ENCODE measurements around the gene CXorf58. TPM values are rescaled to one million over a fixed set of nuclear protein-coding genes. Genes with fewer than 3 reads are reported as not detected.
A peak's percentile ranks its signal among the peaks of the same experiment; 100 is the strongest.
"Not testable (repeated sequence)": the region's sequence is repeated elsewhere in the genome, so short reads cannot be mapped to it uniquely, and the experiment has no call there.

Gene CXorf58
- total RNA-seq, 1 donor from 2014 or later, result 0.21 TPM

DNA sequence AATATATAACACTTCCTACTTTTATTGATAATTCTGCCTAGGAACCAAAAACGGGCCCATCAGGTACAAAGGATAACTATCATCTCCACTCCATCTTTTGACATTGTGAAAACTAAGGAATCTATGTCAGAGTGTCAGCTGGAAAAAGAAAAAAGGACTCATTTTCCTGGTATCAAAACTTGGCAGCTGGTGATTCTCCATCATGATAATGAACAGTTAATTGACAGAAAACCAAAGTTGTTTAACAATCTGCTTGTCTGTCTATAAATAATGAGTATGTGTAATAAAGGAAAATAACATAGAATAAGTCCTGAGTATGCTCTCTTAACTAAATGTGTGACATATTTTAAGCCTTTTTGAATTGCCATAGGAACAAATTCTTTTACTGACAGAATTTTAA is 31.4 kb downstream of the CXorf58 start:
- Mint-ChIP-seq H3K4me1 (ENCODE audit: low read depth) (no peaks in the 10 kb centered on the region), H3K36me3 (ENCODE audit: low read depth) (peaks cover 5% of the 10 kb centered on the region), H3K9me3 (no peaks in the 10 kb centered on the region), H3K27ac (no peak overlapping the region), H3K4me3 (ENCODE audit: low read depth) (no peak overlapping the region), H3K27me3 (ENCODE audit: low read depth) (no peaks in the 10 kb centered on the region)
- DNase-seq (ENCODE audit: low spot score), result no peak
- intact Hi-C loops (cut with micrococcal nuclease), result no loop called here

DNA sequence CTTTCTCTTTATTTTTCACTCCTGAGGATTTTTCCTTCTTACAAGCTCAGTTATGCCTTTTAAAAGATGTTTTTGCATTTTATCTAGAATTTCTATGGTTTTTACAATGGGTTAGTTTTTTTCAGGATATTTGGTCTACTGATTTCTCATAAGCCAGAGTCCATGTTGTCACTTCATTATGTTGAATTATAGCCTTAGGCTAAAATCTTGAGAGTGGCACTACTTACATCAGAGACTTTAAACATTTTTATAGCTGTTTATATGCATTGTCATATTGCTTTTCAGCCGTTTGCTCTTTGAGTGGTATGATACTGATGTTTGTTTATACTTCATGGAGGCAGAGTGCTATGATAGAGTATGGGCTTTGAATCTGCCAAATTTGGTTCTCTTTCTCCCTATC is 36.4 kb downstream of the CXorf58 start:
- no peaks in the 10 kb centered on the region for H3K27me3 Mint-ChIP-seq (ENCODE audit: low read depth)
- H3K4me1 Mint-ChIP-seq (ENCODE audit: low read depth), result peaks cover 9% of the 10 kb centered on the region
- H3K36me3 Mint-ChIP-seq (ENCODE audit: low read depth), result peaks cover 16% of the 10 kb centered on the region
- H3K27ac Mint-ChIP-seq, result no peak overlapping the region
- intact Hi-C loops (cut with micrococcal nuclease), result no loop called here
- no peaks in the 10 kb centered on the region for H3K9me3 Mint-ChIP-seq
- no peak for DNase-seq (ENCODE audit: low spot score)
- H3K4me3 Mint-ChIP-seq (ENCODE audit: low read depth), result no peak overlapping the region

DNA sequence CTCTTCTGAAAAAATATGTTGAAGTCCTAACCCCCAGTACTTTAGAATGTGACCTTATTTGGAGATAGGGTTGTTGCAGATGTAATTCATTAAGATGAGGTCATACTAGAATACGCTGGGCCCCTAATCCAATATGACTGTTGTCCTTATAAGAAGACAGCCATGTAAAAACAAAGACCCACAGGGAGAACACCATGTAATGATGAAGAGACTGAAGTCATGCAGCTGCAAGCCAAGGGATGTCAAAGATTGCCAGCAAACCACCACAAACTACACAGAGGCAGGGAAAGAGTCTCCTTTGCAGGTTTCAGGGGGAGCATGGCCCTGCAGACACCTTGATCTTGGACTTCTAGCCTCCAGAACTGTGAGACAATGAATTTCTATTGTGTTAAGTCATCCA is 37.4 kb downstream of the CXorf58 start:
- H3K36me3 Mint-ChIP-seq (ENCODE audit: low read depth), result peaks cover 15% of the 10 kb centered on the region
- no peaks in the 10 kb centered on the region for H3K27me3 Mint-ChIP-seq (ENCODE audit: low read depth)
- peaks cover 10% of the 10 kb centered on the region for H3K4me1 Mint-ChIP-seq (ENCODE audit: low read depth)
- no peak for DNase-seq (ENCODE audit: low spot score)
- no peaks in the 10 kb centered on the region for H3K9me3 Mint-ChIP-seq
- intact Hi-C loops (cut with micrococcal nuclease), result no loop called here
- no peak overlapping the region for H3K4me3 Mint-ChIP-seq (ENCODE audit: low read depth)
- H3K27ac Mint-ChIP-seq, result no peak overlapping the region

DNA sequence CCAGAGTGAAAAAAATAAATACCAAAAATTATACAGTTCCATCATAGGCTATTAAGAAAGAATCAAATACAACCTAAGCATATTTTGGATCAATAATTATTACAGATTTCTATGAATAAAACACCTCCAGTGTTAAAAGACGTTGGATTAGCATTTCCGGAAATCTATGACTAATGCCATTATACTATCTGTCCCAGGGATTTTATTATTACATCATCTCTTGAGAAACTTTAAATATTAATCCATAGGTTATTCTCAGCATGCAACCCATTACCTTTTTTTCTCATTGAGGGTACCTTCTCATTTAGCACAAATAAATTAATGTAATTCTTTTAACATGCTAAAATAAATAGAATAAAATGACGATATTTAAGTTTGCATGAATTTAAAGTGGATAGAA is 44.6 kb downstream of the CXorf58 start:
- H3K36me3 Mint-ChIP-seq (ENCODE audit: low read depth), result peaks cover 4% of the 10 kb centered on the region
- peaks cover 27% of the 10 kb centered on the region for H3K4me1 Mint-ChIP-seq (ENCODE audit: low read depth)
- H3K4me3 Mint-ChIP-seq (ENCODE audit: low read depth), result peak overlapping the region; percentile 83
- H3K9me3 Mint-ChIP-seq, result no peaks in the 10 kb centered on the region
- H3K27ac Mint-ChIP-seq, result no peak overlapping the region
- DNase-seq (ENCODE audit: low spot score), result no peak
- intact Hi-C loops (cut with micrococcal nuclease), result loop anchor here (2.0 to 5.0 kb wide), 2 partner anchors 44 to 75 kb away; partner anchors contain the start of genes CXorf58 and KLHL15
- no peaks in the 10 kb centered on the region for H3K27me3 Mint-ChIP-seq (ENCODE audit: low read depth)

DNA sequence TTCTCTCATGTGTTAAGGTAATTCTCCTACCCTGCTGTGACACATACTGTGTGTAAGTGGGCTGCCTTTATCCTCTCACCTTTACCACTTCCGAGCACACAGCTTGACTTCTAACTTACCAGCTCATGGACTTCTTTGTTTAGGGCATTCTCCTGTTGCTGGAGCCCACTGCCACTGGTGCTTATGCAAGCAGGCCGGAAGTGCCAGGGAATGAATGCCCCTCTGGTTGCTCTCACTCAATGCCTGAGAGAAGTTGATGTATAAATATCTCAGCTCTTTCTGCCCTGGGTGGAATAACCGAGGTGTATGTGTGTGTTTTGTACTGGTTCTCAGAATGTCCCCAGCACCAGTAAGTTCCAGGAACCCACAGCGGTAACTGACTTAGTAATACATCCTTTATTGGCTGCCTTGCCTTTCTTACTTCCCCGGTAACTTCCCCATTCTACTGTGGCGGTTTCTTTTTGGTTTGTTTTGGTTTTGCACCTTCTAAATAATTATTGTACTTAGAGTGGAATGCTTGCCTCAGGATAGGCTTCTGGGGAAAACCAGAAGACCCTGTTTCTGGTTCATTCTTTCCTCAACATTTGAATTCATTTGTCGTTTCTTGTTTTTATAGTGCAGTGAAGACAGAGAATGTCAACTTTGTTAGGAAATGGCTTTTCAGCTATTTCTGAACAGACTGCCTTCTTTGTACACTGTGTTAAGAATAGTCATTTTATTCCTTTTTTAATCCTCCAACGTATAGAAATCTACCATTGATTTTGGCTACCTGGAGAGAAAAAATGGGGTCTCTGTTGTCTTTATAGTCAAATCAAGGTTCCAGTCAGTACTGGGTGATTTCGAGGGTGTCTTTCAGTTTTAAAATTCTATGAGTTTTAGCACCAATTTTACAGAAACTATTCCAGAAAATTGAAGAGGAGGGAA is 45.4 kb downstream of the CXorf58 start:
- H3K36me3 Mint-ChIP-seq (ENCODE audit: low read depth), result peaks cover 2% of the 10 kb centered on the region
- peak overlapping the region; percentile 83 for H3K4me3 Mint-ChIP-seq (ENCODE audit: low read depth)
- peak overlapping the region; percentile 95 for H3K27ac Mint-ChIP-seq
- peaks cover 27% of the 10 kb centered on the region for H3K4me1 Mint-ChIP-seq (ENCODE audit: low read depth)
- intact Hi-C loops (cut with micrococcal nuclease), result loop anchor here (1.0 to 5.0 kb wide), 4 partner anchors 22 to 101 kb away; partner anchors contain the start of genes CXorf58, EIF2S3 and KLHL15
- peak; percentile 34 for DNase-seq (ENCODE audit: low spot score)
- no peaks in the 10 kb centered on the region for H3K9me3 Mint-ChIP-seq
- H3K27me3 Mint-ChIP-seq (ENCODE audit: low read depth), result no peaks in the 10 kb centered on the region

DNA sequence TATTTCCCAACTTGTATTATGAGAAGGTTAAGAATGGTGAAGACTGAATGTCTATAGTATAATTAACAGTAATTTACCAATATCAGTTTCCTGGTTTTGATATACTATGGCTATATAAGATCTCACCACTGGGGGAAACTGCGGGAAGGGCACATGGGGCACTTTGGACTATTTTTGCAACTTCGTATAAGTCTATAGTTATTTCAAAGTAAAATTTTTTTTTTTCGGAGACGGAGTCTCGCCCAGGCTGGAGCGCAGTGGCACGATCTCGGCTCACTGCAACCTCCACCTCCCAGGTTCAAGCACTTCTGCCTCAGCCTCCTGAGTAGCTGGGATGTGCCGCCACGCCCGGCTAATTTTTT is 46.1 kb downstream of the CXorf58 start:
- peak overlapping the region; percentile 95 for H3K27ac Mint-ChIP-seq
- H3K4me3 Mint-ChIP-seq (ENCODE audit: low read depth), result peak overlapping the region; percentile 83
- no peaks in the 10 kb centered on the region for H3K36me3 Mint-ChIP-seq (ENCODE audit: low read depth)
- no peak for DNase-seq (ENCODE audit: low spot score)
- intact Hi-C loops (cut with micrococcal nuclease), result loop anchor here (1.0 to 5.0 kb wide), 4 partner anchors 23 to 100 kb away; partner anchors contain the start of genes CXorf58, EIF2S3 and KLHL15
- peaks cover 26% of the 10 kb centered on the region for H3K4me1 Mint-ChIP-seq (ENCODE audit: low read depth)
- no peaks in the 10 kb centered on the region for H3K27me3 Mint-ChIP-seq (ENCODE audit: low read depth)
- no peaks in the 10 kb centered on the region for H3K9me3 Mint-ChIP-seq

DNA sequence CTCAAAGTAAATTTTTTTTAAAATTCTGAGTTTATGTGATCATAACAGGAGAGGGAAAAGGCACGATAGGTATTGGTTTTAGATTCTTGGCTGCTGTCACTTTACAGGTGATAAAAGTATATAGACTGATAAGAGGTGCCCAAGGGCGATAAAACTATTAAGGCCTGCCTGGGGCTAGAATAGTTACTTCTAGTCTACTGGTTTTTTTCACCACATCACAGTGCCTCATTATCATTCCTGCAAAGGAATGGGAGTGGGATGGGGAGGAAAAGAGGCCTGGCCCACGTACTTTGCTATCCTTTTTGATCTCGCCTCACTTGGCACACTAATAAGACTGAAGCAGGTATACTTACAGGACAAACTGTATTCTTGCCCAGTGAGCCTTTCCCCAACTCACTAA is 46.6 kb downstream of the CXorf58 start:
- Mint-ChIP-seq H3K4me1 (ENCODE audit: low read depth) (peaks cover 28% of the 10 kb centered on the region), H3K9me3 (no peaks in the 10 kb centered on the region), H3K36me3 (ENCODE audit: low read depth) (no peaks in the 10 kb centered on the region), H3K4me3 (ENCODE audit: low read depth) (no peak overlapping the region), H3K27ac (no peak overlapping the region), H3K27me3 (ENCODE audit: low read depth) (no peaks in the 10 kb centered on the region)
- intact Hi-C loops (cut with micrococcal nuclease), result loop anchor here (5.0 kb wide), 1 partner anchor 73 kb away; the partner anchor contains the start of gene KLHL15
- DNase-seq (ENCODE audit: low spot score), result no peak

DNA sequence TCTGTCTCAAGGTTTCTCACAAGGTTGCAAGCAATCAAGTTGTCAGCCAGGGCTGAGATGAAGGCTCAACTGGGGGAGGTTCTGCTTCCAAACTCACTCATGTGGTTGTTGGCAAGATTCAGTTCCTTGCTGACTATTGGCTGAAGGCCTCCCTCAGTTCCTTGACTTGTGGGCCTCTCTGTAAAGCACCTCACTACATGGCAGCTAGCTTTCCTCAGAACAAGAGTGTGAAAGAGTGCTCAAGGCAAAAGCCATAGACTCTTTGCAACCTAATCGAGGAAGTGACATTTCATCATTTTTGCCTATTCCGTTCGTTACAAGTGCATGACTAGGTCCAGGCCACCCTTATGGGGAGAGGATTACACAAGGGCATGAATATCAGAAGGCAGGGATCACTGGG is 52.0 kb downstream of the CXorf58 start:
- peaks cover 18% of the 10 kb centered on the region for H3K4me1 Mint-ChIP-seq (ENCODE audit: low read depth)
- DNase-seq (ENCODE audit: low spot score), result peak; percentile 8
- H3K4me3 Mint-ChIP-seq (ENCODE audit: low read depth), result peak overlapping the region; percentile 37
- H3K9me3 Mint-ChIP-seq, result no peaks in the 10 kb centered on the region
- H3K27ac Mint-ChIP-seq, result peak overlapping the region; percentile 83
- no peaks in the 10 kb centered on the region for H3K36me3 Mint-ChIP-seq (ENCODE audit: low read depth)
- intact Hi-C loops (cut with micrococcal nuclease), result no loop called here
- H3K27me3 Mint-ChIP-seq (ENCODE audit: low read depth), result no peaks in the 10 kb centered on the region

DNA sequence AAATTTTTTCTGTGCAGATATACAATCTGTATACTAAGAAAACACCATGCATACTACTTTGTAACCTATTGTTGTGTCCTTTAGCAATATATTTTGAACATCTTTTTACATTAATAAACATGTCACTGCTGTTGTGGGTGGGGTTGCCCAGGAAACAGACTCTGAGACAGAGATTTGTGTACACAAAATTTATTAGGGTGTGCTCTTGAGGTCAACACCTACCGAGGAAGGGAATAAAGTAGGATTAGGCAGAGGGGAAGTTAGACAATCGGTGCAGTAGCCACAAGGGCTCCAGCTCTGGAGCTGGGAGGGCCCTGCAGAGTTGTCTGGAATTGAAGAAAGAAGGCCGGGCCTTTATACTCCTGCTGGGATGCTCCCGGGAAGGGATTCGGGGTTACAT is 56.4 kb downstream of the CXorf58 start:
- H3K27ac Mint-ChIP-seq, result no peak overlapping the region
- no peak overlapping the region for H3K4me3 Mint-ChIP-seq (ENCODE audit: low read depth)
- H3K36me3 Mint-ChIP-seq (ENCODE audit: low read depth), result no peaks in the 10 kb centered on the region
- no peaks in the 10 kb centered on the region for H3K9me3 Mint-ChIP-seq
- intact Hi-C loops (cut with micrococcal nuclease), result no loop called here
- no peak for DNase-seq (ENCODE audit: low spot score)
- H3K27me3 Mint-ChIP-seq (ENCODE audit: low read depth), result no peaks in the 10 kb centered on the region
- peaks cover 10% of the 10 kb centered on the region for H3K4me1 Mint-ChIP-seq (ENCODE audit: low read depth)

DNA sequence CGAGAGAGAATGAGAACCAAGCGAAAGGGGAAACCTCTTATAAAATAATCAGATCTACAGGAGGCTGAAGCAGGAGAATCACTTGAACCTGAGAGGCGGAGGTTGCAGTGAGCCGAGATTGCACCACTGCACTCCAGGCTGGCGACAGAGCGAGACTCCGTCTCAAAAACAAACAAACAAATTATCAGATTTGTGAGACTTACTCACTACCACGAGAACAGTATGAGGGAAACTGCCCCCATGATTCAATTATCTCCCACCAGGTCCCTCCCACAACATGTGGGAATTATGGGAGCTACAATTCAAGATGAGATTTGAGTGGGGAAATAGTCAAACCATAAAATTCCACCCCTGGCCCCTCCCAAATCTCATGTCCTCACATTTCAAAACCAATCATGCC is 57.8 kb downstream of the CXorf58 start:
- H3K9me3 Mint-ChIP-seq; H3K27me3 Mint-ChIP-seq (ENCODE audit: low read depth); DNase-seq (ENCODE audit: low spot score); intact Hi-C loops (cut with micrococcal nuclease); H3K4me3 Mint-ChIP-seq (ENCODE audit: low read depth); H3K36me3 Mint-ChIP-seq (ENCODE audit: low read depth); H3K4me1 Mint-ChIP-seq (ENCODE audit: low read depth); H3K27ac Mint-ChIP-seq: not testable (repeated sequence)

DNA sequence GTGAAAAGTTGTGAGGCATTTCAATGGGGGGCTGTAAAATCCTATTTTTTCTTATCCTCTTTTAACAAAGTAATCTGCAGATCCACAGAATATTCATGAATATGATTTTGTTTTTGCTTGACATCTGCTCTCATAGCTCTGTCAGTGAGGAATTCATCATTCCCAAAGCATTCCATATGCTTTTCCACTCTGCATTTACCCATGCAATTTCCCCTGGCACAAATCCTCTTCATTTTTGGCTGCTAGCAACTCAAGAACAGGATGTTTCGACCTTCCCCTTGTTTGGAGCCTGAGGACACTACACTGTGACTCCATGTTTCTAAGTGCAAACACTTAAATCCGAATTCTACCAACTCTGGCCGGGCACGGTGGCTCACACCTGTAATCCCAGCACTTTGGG is 70.7 kb downstream of the CXorf58 start:
- intact Hi-C loops (cut with micrococcal nuclease), result no loop called here
- Mint-ChIP-seq H3K27ac (no peak overlapping the region), H3K27me3 (ENCODE audit: low read depth) (no peaks in the 10 kb centered on the region), H3K9me3 (no peaks in the 10 kb centered on the region), H3K36me3 (ENCODE audit: low read depth) (peaks cover 12% of the 10 kb centered on the region), H3K4me3 (ENCODE audit: low read depth) (no peak overlapping the region), H3K4me1 (ENCODE audit: low read depth) (peaks cover 3% of the 10 kb centered on the region)
- DNase-seq (ENCODE audit: low spot score), result no peak

DNA sequence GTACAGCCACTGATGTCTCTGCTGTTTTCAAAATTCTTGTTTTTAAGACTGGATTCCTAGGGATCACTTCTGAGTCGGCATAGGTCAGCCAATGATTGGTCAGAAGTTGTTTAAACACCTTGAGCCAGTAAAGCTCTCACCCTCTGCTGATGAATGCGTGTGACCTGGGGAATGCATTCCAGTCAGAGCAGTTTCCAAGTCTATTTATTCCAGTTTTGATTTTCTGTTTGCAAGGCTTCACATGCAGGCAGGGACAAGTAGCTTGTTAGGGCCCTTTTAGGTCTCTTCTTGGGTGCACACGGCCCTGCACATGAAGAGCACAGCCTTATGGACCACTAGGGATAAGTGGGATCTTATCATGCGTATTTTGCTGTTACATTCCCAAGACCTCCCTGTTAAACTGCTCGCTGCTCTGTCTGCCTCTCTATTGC is 72.2 kb downstream of the CXorf58 start:
- no peak for DNase-seq (ENCODE audit: low spot score)
- peaks cover 16% of the 10 kb centered on the region for H3K36me3 Mint-ChIP-seq (ENCODE audit: low read depth)
- H3K27me3 Mint-ChIP-seq (ENCODE audit: low read depth), result no peaks in the 10 kb centered on the region
- no peak overlapping the region for H3K27ac Mint-ChIP-seq
- H3K9me3 Mint-ChIP-seq, result no peaks in the 10 kb centered on the region
- peaks cover 6% of the 10 kb centered on the region for H3K4me1 Mint-ChIP-seq (ENCODE audit: low read depth)
- no peak overlapping the region for H3K4me3 Mint-ChIP-seq (ENCODE audit: low read depth)
- intact Hi-C loops (cut with micrococcal nuclease), result no loop called here

DNA sequence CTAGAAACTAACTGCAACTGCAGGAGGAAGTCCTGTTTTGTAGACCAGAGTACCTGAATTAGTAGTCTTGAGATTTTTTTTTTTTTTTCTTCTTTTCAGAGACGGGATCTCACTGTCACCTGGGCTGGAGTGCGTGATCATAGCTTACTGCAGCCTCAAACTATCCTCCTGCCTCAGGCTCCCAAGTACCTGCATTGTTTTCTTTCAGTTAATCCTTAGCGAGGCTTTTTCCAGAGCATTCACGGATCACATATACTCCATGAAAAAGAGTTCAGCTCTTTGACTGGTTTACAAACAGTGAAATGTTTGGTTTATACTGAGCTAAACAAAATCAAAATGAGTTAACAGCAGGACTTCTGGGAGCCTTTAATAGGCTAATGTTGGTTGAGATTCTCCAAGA is 73.4 kb downstream of the CXorf58 start:
- H3K27me3 Mint-ChIP-seq (ENCODE audit: low read depth), result no peaks in the 10 kb centered on the region
- no peaks in the 10 kb centered on the region for H3K9me3 Mint-ChIP-seq
- intact Hi-C loops (cut with micrococcal nuclease), result no loop called here
- peaks cover 7% of the 10 kb centered on the region for H3K4me1 Mint-ChIP-seq (ENCODE audit: low read depth)
- DNase-seq (ENCODE audit: low spot score), result no peak
- no peak overlapping the region for H3K27ac Mint-ChIP-seq
- peaks cover 19% of the 10 kb centered on the region for H3K36me3 Mint-ChIP-seq (ENCODE audit: low read depth)
- H3K4me3 Mint-ChIP-seq (ENCODE audit: low read depth), result no peak overlapping the region
